IMR-90 (cell line): Measurements from ENCODE around the gene TBC1D8. TPM values are rescaled to one million over a fixed set of nuclear protein-coding genes. Genes with fewer than 3 reads are reported as not detected.

Experiments
- ATAC-seq: fragments of 200-7000 bp; cut with Tn5 transposase; 2 replicates; pipeline ENCODE4 v1.9.1; 2020; ENCODE audit warnings: low read depth, mild to moderate bottlenecking, moderate library complexity
- BruUV-seq: library from RNA; stranded (reverse); fragments of 400-500 nt; replicated peaks from 2 replicates; lab custom pipeline; 2021; lab: Mats Ljungman, UMichigan
- CTCF ChIA-PET: fragments of 300-600 bp; formaldehyde crosslinking; extraction: SDS; loops from one replicate; lab custom pipeline; 2021; ENCODE audit warnings: antibody characterized with exemption; lab: Yijun Ruan, JAX
- POLR2A ChIA-PET: fragments of 300-600 bp; sonication (Branson Sonifier 250); formaldehyde crosslinking; loops from one replicate; lab custom pipeline; 2022; ENCODE audit warnings: antibody characterized with exemption; ENCODE audit not compliant: unreplicated experiment; lab: Charles Lee
- DNase-seq: peaks from one replicate; pipeline ENCODE4 v3.0.0; 2013
- H2AFZ ChIP-seq: replicated peaks from 2 replicates; pipeline ENCODE3; 2013; ENCODE audit warnings: low read length, mild to moderate bottlenecking; ENCODE audit not compliant: poor library complexity
- H2AK5ac ChIP-seq: 2 replicates; pipeline ENCODE4 v1.6.1; 2013; ENCODE audit warnings: low read depth, low read length, inconsistent platforms
- H2AK9ac ChIP-seq: replicated peaks from 2 replicates; pipeline ENCODE3; 2013; ENCODE audit warnings: mild to moderate bottlenecking, low read depth, low read length, moderate library complexity; ENCODE audit not compliant: poor library complexity
- H2BK120ac ChIP-seq: 2 replicates; pipeline ENCODE4 v1.6.1; 2013; ENCODE audit warnings: low read depth, low read length, inconsistent platforms
- H2BK15ac ChIP-seq: 3 replicates; pipeline ENCODE4 v1.6.1; 2013; ENCODE audit warnings: low read depth, low read length, inconsistent platforms
- H2BK20ac ChIP-seq: 2 replicates; pipeline ENCODE4 v1.6.1; 2013; ENCODE audit warnings: low read depth, mild to moderate bottlenecking, inconsistent platforms, low read length, moderate library complexity
- H2BK5ac ChIP-seq: 2 replicates; pipeline ENCODE4 v1.6.1; 2013; ENCODE audit warnings: mild to moderate bottlenecking, low read depth, low read length, inconsistent platforms; ENCODE audit not compliant: poor library complexity, severe bottlenecking
- H3K14ac ChIP-seq: replicated peaks from 2 replicates; pipeline ENCODE4 v1.6.1; 2013; ENCODE audit warnings: low read depth, low read length, inconsistent platforms
- H3K18ac ChIP-seq: 2 replicates; pipeline ENCODE4 v1.6.1; 2013; ENCODE audit warnings: low read depth, low read length, control low read depth
- H3K23ac ChIP-seq: 2 replicates; pipeline ENCODE4 v1.6.1; 2013; ENCODE audit warnings: low read depth, low read length, inconsistent platforms
- H3K27ac ChIP-seq: 2 replicates; pipeline ENCODE4 v1.5.1; 2013; ENCODE audit warnings: mild to moderate bottlenecking, control low read depth, low read length; ENCODE audit not compliant: insufficient read depth
- H3K27me3 ChIP-seq: 2 replicates; pipeline ENCODE4 v1.6.1; 2013; ENCODE audit warnings: low read length; ENCODE audit not compliant: control insufficient read depth, insufficient read depth
- H3K36me3 ChIP-seq: 2 replicates; pipeline ENCODE4 v1.6.1; 2013; ENCODE audit warnings: low read length, mixed read lengths; ENCODE audit not compliant: control insufficient read depth, insufficient read depth
- H3K4ac ChIP-seq: 2 replicates; pipeline ENCODE4 v1.6.1; 2013; ENCODE audit warnings: low read depth, low read length, inconsistent platforms
- H3K4me1 ChIP-seq: 2 replicates; pipeline ENCODE4 v1.6.1; 2013; ENCODE audit warnings: low read length, mixed read lengths; ENCODE audit not compliant: control insufficient read depth, insufficient read depth
- H3K4me2 ChIP-seq: 2 replicates; pipeline ENCODE4 v1.6.1; 2013; ENCODE audit warnings: low read depth, mild to moderate bottlenecking, control low read depth, low read length, moderate library complexity
- H3K4me3 ChIP-seq: 2 replicates; pipeline ENCODE4 v1.5.1; 2013; ENCODE audit warnings: low read depth, mild to moderate bottlenecking, control low read depth, low read length, moderate library complexity; ENCODE audit not compliant: insufficient read depth
- H3K56ac ChIP-seq: 2 replicates; pipeline ENCODE4 v1.6.1; 2013; ENCODE audit warnings: low read length, inconsistent platforms; ENCODE audit not compliant: insufficient read depth; ENCODE audit errors: extremely low read depth
- H3K79me1 ChIP-seq, 2 experiments: 2 replicates each; pipeline ENCODE4 v1.6.1; 2013; ENCODE audit warnings: low read length in 2 of 2, inconsistent platforms in 1 of 2, low read depth in 1 of 2
- H3K9ac ChIP-seq: 2 replicates; pipeline ENCODE4 v1.6.1; 2013; ENCODE audit warnings: low read depth, low read length, control low read depth
- H3K9me1 ChIP-seq: 2 replicates; pipeline ENCODE4 v1.6.1; 2013; ENCODE audit warnings: low read length, inconsistent platforms; ENCODE audit not compliant: insufficient read depth
- H3K9me3 ChIP-seq: 2 replicates; pipeline ENCODE4 v1.6.1; 2013; ENCODE audit warnings: low read length; ENCODE audit not compliant: control insufficient read depth, insufficient read depth
- H4K20me1 ChIP-seq: 2 replicates; pipeline ENCODE4 v1.6.1; 2013; ENCODE audit warnings: low read length, inconsistent platforms; ENCODE audit not compliant: insufficient read depth
- H4K5ac ChIP-seq: 2 replicates; pipeline ENCODE4 v1.6.1; 2013; ENCODE audit warnings: mild to moderate bottlenecking, low read depth, low read length, control low read depth
- H4K8ac ChIP-seq, 2 experiments: 2 replicates each; pipeline ENCODE4 v1.6.1; 2013; ENCODE audit warnings: low read depth in 2 of 2, low read length in 2 of 2, control low read depth in 1 of 2, inconsistent platforms in 1 of 2
- H4K91ac ChIP-seq: 2 replicates; pipeline ENCODE4 v1.6.1; 2013; ENCODE audit warnings: low read depth, low read length, inconsistent platforms; ENCODE audit not compliant: insufficient read depth
- ELK1 ChIP-seq: fragments of 150-350 bp; IDR thresholded peaks from 2 replicates; pipeline ENCODE4 v1.6.1; 2016; ENCODE audit warnings: low read depth, mild to moderate bottlenecking, low read length, moderate library complexity, borderline replicate concordance
- MAZ ChIP-seq: IDR thresholded peaks from 2 replicates; pipeline ENCODE4 v1.6.1; 2012; ENCODE audit warnings: low read depth, mild to moderate bottlenecking, low read length, improper control_type of control experiment, moderate library complexity, borderline replicate concordance
- NFE2L2 ChIP-seq: fragments of 150-350 bp; IDR thresholded peaks from 2 replicates; pipeline ENCODE4 v1.6.1; 2016; ENCODE audit warnings: low read depth, mild to moderate bottlenecking, low read length
- WGBS, 2 experiments: methylation state at CpG; one replicate each; pipeline versions ENCODE4 v1.1.5 to v1.1.7; 2013; ENCODE audit warnings: missing lambda C conversion rate in 2 of 2; ENCODE audit not compliant: insufficient read length in 1 of 2; ENCODE audit errors: extremely low coverage in 2 of 2; 5-methylcytosine and 5-hydroxymethylcytosine counted together
- dilution Hi-C: fragments of 300-500 bp; cut with HindIII; formaldehyde crosslinking; loops from one replicate; pipeline ENCODE4 v1.14.3; 2018; ENCODE audit warnings: low sequenced_read_pairs; ENCODE audit not compliant: unreplicated experiment
- in situ Hi-C: fragments of 300-500 bp; cut with MboI; formaldehyde crosslinking; loops from 3 replicates; pipeline ENCODE4 v1.14.3; 2019; ENCODE audit warnings: low sequenced_read_pairs, inconsistent platforms, mixed read lengths
- intact Hi-C: fragments of 100-400 bp; cut with micrococcal nuclease; formaldehyde crosslinking; loops from 2 replicates; pipeline ENCODE4 v1.10.0; 2022
- polyA plus RNA-seq, 3 experiments: library from polyadenylated mRNA; depleted of rRNA; stranded (reverse); fragments of >200 nt; gene quantifications; 2 replicates each; pipeline ENCODE4 v1.2.3, GENCODE V29; 2012; ENCODE audit warnings: low replicate concordance in 1 of 3
- total RNA-seq: library from RNA; depleted of rRNA; stranded (reverse); fragments of >200 nt; gene quantifications from 2 replicates; pipeline ENCODE4 v1.2.3, GENCODE V29; 2012

TBC1D8 gene
- total and polyA plus RNA-seq, 2 of the 4 experiments (the other 2 are of a cell fraction): 1.3 to 1.5 TPM

DNA sequence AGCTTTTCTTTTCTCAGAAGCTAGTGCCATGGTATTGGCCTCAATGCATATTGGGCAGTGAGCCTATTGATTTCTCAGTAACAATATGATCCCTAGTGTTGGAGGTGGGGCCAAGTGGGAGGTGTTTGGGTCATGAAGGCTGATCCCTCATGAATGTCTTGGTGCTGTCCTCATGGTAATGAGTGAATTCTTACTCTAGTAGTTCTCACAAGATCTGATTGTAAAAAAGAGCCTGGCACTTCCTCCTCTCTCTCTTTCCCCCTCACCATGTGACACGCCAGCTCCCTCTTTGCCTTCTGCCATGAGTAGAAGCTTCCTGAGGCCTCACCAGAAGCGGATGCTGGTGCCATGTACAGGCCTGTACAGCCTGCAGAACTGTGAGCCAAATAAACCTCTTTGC is 12.8 kb upstream of the TBC1D8 start:
- intact Hi-C loops: no loop called here
- ATAC-seq: no peak
- Histone ChIP-seq H3K14ac (no peak overlapping the region), H3K4me1 (no peaks in the 10 kb centered on the region), H4K8ac (no peak overlapping the region), H3K27ac (no peak overlapping the region), H4K91ac (no peak overlapping the region), H2AK9ac (no peak overlapping the region), H3K56ac (no peak overlapping the region), H2BK5ac (no peak overlapping the region), H3K18ac (no peak overlapping the region), H2BK15ac (no peak overlapping the region), H3K4me3 (no peak overlapping the region), H4K5ac (no peak overlapping the region), H3K27me3 (peaks cover 2% of the 10 kb centered on the region), H3K79me1 (no peaks in the 10 kb centered on the region), H4K20me1 (no peaks in the 10 kb centered on the region), H3K36me3 (no peaks in the 10 kb centered on the region), H2BK20ac (no peak overlapping the region), H3K23ac (no peak overlapping the region), H3K4me2 (no peak overlapping the region), H2AFZ (no peak overlapping the region), H3K9me1 (no peaks in the 10 kb centered on the region), H2AK5ac (no peak overlapping the region), H3K4ac (no peak overlapping the region), H3K9ac (no peak overlapping the region), H3K9me3 (peaks cover 10% of the 10 kb centered on the region; the same call in 1 of the 2 replicates), H2BK120ac (no peak overlapping the region)
- DNase-seq: no peak
- ChIA-PET CTCF (interaction anchor here (1.8 kb wide), 1 partner anchor 11 kb away, joined by 6 read pairs; no protein-coding TSS in a partner anchor), POLR2A (no interaction called here)
- WGBS, 2 experiments: 74% methylated on average over 2 of the region's 2 CpGs; no CpG with 5 or more reads in 1 of the 2 experiments
- TF ChIP-seq MAZ: no peak
- no peak for TF ChIP-seq ELK1
- TF ChIP-seq NFE2L2: no peak
- dilution Hi-C loops: no loop called here
- no TSS peak for BruUV-seq
- in situ Hi-C loops: no loop called here
